ENCODE data around the gene DSCAM.

DSCAM gene

GRCh38 chr21:40349591-40349990 lies 497.4 kb downstream of the DSCAM start:
- no peak for TF ChIP-seq RAD21 (IDR thresholded peaks at IDR 0.05; ENCODE audit: low read depth)
- TF ChIP-seq CREB1 (IDR thresholded peaks at IDR 0.05; ENCODE audit: low read depth), result no peak
- no peak for TF ChIP-seq TCF12 (IDR thresholded peaks at IDR 0.05; ENCODE audit: low read depth)
- no peak for TF ChIP-seq EGR1 (IDR thresholded peaks at IDR 0.05)
- no peak for TF ChIP-seq TEAD4 (IDR thresholded peaks at IDR 0.05)
- TF ChIP-seq ZBTB7A (IDR thresholded peaks at IDR 0.05; ENCODE audit: low read depth), result no peak
- TF ChIP-seq FOXM1 (IDR thresholded peaks at IDR 0.05; ENCODE audit: borderline replicate concordance, low read depth), result no peak
- TF ChIP-seq, protein P1, sequence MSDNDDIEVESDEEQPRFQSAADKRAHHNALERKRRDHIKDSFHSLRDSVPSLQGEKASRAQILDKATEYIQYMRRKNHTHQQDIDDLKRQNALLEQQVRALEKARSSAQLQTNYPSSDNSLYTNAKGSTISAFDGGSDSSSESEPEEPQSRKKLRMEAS (IDR thresholded peaks at IDR 0.05), result no peak

- no peak for TF ChIP-seq NFIC (IDR thresholded peaks at IDR 0.05)
- no peak for TF ChIP-seq CREB1 (IDR thresholded peaks at IDR 0.05; ENCODE audit: low read depth)
- TF ChIP-seq EP300 (IDR thresholded peaks at IDR 0.05; ENCODE audit: borderline replicate concordance), result no peak
- TF ChIP-seq YY1 (IDR thresholded peaks at IDR 0.05; ENCODE audit: low read depth), result no peak
- no peak for TF ChIP-seq ZBTB7A (IDR thresholded peaks at IDR 0.05; ENCODE audit: low read depth)
- no peak for TF ChIP-seq EGR1 (IDR thresholded peaks at IDR 0.05)
- TF ChIP-seq TCF12 (IDR thresholded peaks at IDR 0.05; ENCODE audit: low read depth), result no peak
Observed at GRCh38 chr21:40345711-40346321, 501.1 kb downstream of the DSCAM start.

- TF ChIP-seq, protein P2, sequence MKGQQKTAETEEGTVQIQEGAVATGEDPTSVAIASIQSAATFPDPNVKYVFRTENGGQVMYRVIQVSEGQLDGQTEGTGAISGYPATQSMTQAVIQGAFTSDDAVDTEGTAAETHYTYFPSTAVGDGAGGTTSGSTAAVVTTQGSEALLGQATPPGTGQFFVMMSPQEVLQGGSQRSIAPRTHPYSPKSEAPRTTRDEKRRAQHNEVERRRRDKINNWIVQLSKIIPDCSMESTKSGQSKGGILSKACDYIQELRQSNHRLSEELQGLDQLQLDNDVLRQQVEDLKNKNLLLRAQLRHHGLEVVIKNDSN (IDR thresholded peaks at IDR 0.05), result no peak
- TF ChIP-seq NFIC (IDR thresholded peaks at IDR 0.05), result no peak
- TF ChIP-seq TAF1 (IDR thresholded peaks at IDR 0.05; ENCODE audit: low read depth), result no peak
- TF ChIP-seq TCF12 (IDR thresholded peaks at IDR 0.05; ENCODE audit: low read depth), result no peak
- TF ChIP-seq EP300 (IDR thresholded peaks at IDR 0.05; ENCODE audit: borderline replicate concordance), result no peak
- TF ChIP-seq, protein P1 (IDR thresholded peaks at IDR 0.05), result no peak
- no peak for TF ChIP-seq CEBPB (IDR thresholded peaks at IDR 0.05)
- TF ChIP-seq, protein P3, sequence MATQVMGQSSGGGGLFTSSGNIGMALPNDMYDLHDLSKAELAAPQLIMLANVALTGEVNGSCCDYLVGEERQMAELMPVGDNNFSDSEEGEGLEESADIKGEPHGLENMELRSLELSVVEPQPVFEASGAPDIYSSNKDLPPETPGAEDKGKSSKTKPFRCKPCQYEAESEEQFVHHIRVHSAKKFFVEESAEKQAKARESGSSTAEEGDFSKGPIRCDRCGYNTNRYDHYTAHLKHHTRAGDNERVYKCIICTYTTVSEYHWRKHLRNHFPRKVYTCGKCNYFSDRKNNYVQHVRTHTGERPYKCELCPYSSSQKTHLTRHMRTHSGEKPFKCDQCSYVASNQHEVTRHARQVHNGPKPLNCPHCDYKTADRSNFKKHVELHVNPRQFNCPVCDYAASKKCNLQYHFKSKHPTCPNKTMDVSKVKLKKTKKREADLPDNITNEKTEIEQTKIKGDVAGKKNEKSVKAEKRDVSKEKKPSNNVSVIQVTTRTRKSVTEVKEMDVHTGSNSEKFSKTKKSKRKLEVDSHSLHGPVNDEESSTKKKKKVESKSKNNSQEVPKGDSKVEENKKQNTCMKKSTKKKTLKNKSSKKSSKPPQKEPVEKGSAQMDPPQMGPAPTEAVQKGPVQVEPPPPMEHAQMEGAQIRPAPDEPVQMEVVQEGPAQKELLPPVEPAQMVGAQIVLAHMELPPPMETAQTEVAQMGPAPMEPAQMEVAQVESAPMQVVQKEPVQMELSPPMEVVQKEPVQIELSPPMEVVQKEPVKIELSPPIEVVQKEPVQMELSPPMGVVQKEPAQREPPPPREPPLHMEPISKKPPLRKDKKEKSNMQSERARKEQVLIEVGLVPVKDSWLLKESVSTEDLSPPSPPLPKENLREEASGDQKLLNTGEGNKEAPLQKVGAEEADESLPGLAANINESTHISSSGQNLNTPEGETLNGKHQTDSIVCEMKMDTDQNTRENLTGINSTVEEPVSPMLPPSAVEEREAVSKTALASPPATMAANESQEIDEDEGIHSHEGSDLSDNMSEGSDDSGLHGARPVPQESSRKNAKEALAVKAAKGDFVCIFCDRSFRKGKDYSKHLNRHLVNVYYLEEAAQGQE (IDR thresholded peaks at IDR 0.05; ENCODE audit: low read depth), result no peak
- TF ChIP-seq FOXM1 (IDR thresholded peaks at IDR 0.05; ENCODE audit: borderline replicate concordance, low read depth), result no peak
- no peak for TF ChIP-seq YY1 (IDR thresholded peaks at IDR 0.05; ENCODE audit: low read depth)
- TF ChIP-seq RAD21 (IDR thresholded peaks at IDR 0.05; ENCODE audit: low read depth), result no peak
- no peak for TF ChIP-seq EGR1 (IDR thresholded peaks at IDR 0.05)
- no peak for TF ChIP-seq CREB1 (IDR thresholded peaks at IDR 0.05; ENCODE audit: low read depth)
Observed at GRCh38 chr21:40340357-40340756, 506.6 kb downstream of the DSCAM start.

- TF ChIP-seq ZBTB7A (IDR thresholded peaks at IDR 0.05; ENCODE audit: low read depth) (no peak), CEBPB (IDR thresholded peaks at IDR 0.05) (no peak), YY1 (IDR thresholded peaks at IDR 0.05; ENCODE audit: low read depth) (no peak), EGR1 (IDR thresholded peaks at IDR 0.05) (no peak), NFIC (IDR thresholded peaks at IDR 0.05) (no peak), CREB1 (IDR thresholded peaks at IDR 0.05; ENCODE audit: low read depth) (no peak), EP300 (IDR thresholded peaks at IDR 0.05; ENCODE audit: borderline replicate concordance) (no peak), FOXM1 (IDR thresholded peaks at IDR 0.05; ENCODE audit: borderline replicate concordance, low read depth) (no peak), TAF1 (IDR thresholded peaks at IDR 0.05; ENCODE audit: low read depth) (no peak), RAD21 (IDR thresholded peaks at IDR 0.05; ENCODE audit: low read depth) (no peak), TCF12 (IDR thresholded peaks at IDR 0.05; ENCODE audit: low read depth) (no peak), TEAD4 (IDR thresholded peaks at IDR 0.05) (no peak)
- TF ChIP-seq, protein P1 (IDR thresholded peaks at IDR 0.05), result no peak
- TF ChIP-seq, protein P2 (IDR thresholded peaks at IDR 0.05), result no peak
- TF ChIP-seq, protein P3 (IDR thresholded peaks at IDR 0.05; ENCODE audit: low read depth), result no peak
Observed at GRCh38 chr21:40339050-40339449, 507.9 kb downstream of the DSCAM start.

DNA sequence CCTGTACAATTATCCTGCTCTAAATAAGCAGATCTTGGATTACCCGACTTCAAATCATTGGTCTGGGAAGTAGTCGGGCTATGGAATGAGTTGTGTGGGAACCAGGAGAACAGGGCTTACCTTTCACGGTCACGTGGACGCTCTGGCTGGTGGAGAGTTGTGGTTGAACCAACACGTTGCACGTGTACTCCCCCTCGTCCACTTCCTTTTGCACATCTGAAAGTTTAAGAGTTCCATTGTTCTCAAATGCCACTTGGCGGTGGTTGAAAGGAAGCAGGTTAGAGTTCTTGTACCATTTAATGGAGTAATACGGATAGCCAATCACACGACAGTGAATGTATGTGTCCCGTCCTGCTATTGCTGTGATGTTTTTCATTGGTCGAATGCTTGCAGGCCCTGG lies 509.0 kb downstream of the DSCAM start:
- TF ChIP-seq CREB1 (IDR thresholded peaks at IDR 0.05; ENCODE audit: low read depth) (no peak), EP300 (IDR thresholded peaks at IDR 0.05; ENCODE audit: borderline replicate concordance) (no peak), CEBPB (IDR thresholded peaks at IDR 0.05) (no peak), TAF1 (IDR thresholded peaks at IDR 0.05; ENCODE audit: low read depth) (no peak), TEAD4 (IDR thresholded peaks at IDR 0.05) (no peak), NFIC (IDR thresholded peaks at IDR 0.05) (no peak), YY1 (IDR thresholded peaks at IDR 0.05; ENCODE audit: low read depth) (no peak), FOXM1 (IDR thresholded peaks at IDR 0.05; ENCODE audit: borderline replicate concordance, low read depth) (no peak)
- TF ChIP-seq, protein P1 (IDR thresholded peaks at IDR 0.05), result no peak
- TF ChIP-seq, protein P2 (IDR thresholded peaks at IDR 0.05), result no peak
- TF ChIP-seq, protein P3 (IDR thresholded peaks at IDR 0.05; ENCODE audit: low read depth), result no peak

All from Ishikawa (cell line).